ENCODE measurements around the gene SEMA3G.

SEMA3G gene

DNA sequence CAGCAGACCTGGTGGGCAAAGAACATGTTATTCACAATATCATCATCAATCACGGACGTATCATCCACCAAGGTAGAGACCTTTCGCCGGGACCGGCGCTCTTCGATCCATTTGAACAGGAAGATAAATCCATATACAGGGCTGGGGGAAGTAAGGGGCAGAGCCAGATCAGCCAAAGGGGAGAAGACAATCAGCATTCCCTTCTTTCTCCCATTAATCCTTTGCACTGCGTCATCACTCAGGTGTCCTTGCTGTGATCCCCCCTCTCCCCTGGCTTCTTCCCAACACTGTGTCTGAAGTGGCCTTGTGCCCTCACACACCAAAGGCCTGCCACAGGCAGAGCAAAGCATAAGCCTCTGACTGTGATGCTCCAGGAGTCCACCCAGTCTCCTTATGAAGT, 36.4 kb downstream of the SEMA3G start:
- no peak for DNase-seq

- DNase-seq: no peak
Observed at GRCh38 chr3:52407779-52408178, 37.1 kb downstream of the SEMA3G start.

DNA sequence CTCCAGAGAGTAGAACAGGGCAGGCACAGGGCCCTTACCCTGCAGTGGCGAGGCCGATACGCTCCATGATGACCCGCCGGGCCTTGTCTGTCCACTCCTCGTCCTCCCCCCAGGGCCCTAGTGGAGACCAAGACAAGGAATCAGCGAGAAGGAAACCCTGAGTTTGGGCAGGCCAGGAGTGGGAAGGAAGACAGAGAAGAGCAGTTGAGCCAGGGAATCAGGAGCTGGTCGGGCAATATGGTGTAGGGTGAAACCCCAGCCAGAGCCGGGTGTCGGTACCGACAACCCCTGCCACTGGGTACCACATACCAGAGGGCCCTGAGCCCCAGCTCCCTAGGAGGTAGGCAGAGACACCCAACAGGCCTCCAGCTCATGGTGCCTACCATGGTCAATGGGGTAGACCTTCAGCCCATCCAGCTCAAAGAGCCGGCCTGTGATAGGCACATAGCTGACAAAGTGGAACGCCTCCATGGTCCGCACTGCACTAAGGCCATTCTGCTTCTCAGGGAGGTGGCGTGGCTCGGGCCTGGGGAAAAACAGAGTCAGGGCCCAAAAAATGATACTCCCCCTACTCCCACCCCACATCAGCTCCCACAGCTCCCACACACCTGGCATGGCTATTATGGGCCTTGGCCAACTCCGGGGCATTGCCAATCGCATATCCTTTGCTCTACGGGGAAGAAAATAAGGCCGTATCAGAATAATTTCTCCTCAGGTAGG, 38.0 kb downstream of the SEMA3G start:
- DNase-seq: no peak

- no peak for DNase-seq
Observed at GRCh38 chr3:52406231-52406661, 38.7 kb downstream of the SEMA3G start.

- no peak for DNase-seq
Observed at GRCh38 chr3:52405601-52406110, 39.2 kb downstream of the SEMA3G start.

DNA sequence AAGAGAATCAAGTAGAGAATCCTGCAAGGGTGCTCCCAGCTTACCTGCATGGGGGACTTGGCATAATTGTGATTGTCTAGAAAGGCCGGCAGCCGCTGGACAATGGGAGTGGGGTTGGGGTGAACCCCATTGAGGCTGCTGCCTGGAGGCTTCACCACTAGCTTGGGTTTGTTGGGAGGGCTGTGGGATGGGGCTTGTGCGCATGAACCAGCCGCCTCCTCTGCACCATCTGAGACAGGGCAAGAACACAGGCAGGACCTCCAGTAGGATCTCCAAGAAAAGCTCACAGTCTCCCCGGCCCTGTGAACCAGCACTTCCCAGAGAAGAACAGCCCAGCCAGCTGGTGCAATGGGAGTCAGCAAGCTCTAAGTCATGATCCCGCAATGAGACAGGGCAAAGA, 39.8 kb downstream of the SEMA3G start:
- DNase-seq: no peak

DNA sequence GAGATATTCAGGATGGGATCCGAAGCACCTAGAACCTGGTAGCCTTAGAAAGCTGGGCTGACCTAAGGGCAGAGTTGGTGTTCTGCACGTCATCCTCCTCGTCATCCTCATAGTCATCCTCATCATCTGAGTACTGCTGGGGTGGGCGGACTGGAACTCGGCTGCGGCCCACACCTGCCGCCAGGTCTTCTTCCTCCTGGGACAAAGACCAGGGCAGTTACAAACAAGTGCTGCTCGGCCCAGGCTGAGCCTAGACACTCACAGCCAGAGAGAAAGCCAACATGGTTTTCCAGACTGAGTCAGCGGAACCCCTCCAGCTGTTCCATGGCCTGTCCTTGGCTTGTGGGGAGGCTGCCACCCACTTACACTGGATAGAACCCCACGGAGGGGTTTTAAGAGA, 40.5 kb downstream of the SEMA3G start:
- DNase-seq: no peak

DNA sequence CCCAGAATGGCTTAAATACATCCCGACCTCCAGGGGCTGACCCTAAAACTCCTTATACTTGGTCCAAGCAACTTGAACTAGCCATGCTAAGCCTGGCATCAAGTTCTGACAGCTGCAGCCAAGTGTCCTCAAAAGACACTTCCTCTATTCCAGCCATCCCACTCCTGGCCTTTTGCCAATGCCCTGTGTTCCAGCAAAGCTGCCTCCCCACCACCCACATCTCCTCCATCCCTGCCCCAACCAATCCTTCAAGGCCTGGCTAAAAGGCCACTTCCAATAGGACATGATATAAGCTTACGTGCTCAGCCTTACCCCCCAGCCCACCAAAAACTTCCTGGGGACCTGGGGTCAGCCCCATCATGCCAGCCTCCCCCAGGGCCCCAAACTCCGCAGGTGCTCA, 40.9 kb downstream of the SEMA3G start:
- DNase-seq: no peak

- DNase-seq: no peak
Observed at GRCh38 chr3:52403271-52403841, 41.5 kb downstream of the SEMA3G start.

- no peak for DNase-seq
Observed at GRCh38 chr3:52402706-52403270, 42.1 kb downstream of the SEMA3G start.

- no peak for DNase-seq
Observed at GRCh38 chr3:52402101-52402521, 42.8 kb downstream of the SEMA3G start.

- no peak for DNase-seq
Observed at GRCh38 chr3:52401551-52401950, 43.4 kb downstream of the SEMA3G start.

DNA sequence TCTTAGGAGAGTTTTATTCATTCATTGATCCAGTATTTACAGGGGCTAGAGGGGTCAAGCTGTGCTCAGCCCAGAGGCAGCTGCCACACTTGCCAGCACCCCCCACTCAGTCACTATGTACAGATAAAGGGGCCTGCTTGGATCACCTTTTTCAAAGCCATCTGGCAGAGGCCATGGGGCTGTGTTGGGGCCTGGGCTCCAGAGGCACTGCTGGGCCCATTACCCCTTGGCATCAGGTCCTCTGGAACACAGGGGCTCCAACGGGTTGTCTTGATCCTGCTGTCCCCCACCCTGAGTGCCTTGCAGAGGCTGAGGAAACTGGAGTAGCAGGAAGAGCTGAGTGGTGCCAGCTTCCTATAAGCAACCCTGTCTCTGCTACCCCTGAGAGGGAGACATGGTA, 43.9 kb downstream of the SEMA3G start:
- no peak for DNase-seq

DNA sequence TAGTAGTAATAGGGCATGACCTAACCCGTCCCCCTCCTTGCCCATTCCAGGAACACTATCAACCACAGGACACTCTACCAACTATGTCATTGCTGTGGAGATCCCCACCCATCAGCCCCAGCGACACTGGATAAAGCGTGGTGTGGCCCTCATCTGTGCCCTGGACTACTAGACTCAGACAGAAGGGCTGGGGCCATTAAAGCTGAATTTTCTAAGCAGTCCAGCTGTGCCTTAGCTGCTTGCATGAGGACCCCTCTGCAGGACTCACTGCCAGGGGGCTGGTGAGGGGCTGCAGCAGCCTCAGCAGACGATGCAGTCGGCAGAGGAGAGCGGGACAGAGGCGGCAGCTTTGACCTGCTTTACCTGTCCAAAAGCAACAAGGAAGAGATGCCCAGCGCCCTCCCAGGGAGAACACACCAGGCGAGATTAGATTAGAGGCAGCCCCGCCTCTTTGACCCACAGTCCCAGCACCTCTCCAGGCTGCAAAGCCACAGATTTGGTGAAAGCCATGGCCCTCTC, 44.6 kb downstream of the SEMA3G start:
- no peak for DNase-seq

GRCh38 chr3:52399593-52399992, 45.3 kb downstream of the SEMA3G start:
- DNase-seq: no peak

GRCh38 chr3:52399131-52399530, 45.8 kb downstream of the SEMA3G start:
- DNase-seq: no peak

DNA sequence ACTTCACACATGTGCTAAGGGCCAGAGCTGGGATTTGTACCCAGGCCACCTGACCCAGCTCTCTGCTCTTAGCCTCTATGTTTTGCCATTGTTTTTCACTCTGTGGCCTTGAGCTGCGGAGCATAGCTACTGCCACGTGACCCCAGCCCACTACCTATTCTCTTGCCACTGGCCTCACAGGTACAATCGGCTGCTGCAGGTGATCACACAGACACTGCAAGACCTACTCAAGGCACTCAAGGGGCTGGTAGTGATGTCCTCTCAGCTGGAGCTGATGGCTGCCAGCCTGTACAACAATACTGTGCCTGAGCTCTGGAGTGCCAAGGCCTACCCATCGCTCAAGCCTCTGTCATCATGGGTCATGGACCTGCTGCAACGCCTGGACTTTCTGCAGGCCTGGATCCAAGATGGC, 46.2 kb downstream of the SEMA3G start:
- DNase-seq: no peak

GRCh38 chr3:52397676-52398399, 47.1 kb downstream of the SEMA3G start:
- DNase-seq: no peak

DNA sequence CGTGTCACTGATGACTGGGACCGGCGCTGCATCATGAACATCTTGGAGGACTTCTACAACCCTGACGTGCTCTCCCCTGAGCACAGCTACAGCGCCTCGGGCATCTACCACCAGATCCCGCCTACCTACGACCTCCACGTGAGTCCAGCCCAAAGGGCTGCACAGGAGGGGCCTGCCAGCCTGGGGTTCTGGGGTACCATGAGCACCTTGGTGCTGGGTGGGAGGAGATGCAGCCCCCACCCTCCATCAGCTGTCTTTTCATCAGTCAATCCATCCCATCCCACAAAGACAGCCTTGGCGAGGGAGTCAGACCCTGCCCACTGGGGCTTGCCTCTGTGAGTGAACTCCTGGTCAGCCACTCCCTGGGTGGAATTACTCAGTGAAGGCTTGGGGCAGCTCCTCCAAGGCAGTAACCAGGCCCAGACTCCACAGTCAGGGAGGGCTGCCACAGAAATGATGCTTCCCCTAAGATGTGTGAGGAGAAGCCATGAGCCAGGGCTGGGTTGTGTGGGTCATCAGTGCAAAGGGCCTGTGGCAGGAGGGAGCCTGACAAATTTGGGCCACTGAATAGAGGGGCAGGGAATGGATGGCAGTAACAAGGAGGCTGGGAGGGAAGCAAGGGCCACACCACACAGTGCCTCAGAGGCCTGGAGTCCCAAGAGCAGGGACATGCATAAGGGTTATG, 47.9 kb downstream of the SEMA3G start:
- DNase-seq: no peak

DNA sequence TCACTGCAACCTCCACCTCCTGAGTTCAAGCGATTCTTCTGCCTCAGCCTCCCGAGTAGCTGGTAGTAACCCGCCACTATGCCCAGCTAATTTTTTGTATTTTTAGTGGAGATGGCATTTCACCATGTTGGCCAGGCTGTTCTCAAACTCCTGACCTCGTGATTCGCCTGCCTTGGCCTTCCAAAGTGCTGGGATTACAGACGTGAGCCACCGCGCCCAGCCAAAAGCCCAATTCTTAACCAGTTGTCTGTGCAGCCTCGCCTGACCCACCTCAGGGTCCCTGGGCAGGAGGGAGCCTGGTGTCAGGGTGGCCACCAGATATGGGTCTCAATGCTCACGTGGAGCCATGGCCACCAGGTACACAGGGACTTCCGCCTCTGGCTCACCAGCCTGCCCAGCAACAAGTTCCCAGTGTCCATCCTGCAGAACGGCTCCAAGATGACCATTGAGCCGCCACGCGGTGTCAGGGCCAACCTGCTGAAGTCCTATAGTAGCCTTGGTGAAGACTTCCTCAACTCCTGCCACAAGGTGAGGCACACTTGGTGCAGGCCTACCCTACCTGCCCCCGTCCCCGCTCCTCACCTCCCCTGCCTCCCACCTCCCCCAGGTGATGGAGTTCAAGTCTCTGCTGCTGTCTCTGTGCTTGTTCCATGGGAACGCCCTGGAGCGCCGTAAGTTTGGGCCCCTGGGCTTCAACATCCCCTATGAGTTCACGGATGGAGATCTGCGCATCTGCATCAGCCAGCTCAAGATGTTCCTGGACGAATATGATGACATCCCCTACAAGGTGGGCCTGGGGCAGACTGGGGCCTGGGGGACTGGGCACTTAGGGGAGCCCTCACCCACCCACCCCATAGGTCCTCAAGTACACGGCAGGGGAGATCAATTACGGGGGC, 48.6 kb downstream of the SEMA3G start:
- DNase-seq: no peak

GRCh38 chr3:52395503-52395865, 49.4 kb downstream of the SEMA3G start:
- DNase-seq: no peak
